GM21576 (cell line): ENCODE results near the gene CIZ1.
"Not testable (repeated sequence)": the region's sequence is repeated elsewhere in the genome, so short reads cannot be mapped to it uniquely, and the experiment has no call there.

ENCODE experiments used
- ATAC-seq: cut with Tn5 transposase; IDR thresholded peaks from one replicate; pipeline ENCODE4 v1.9.1; 2021; ENCODE audit warnings: mild to moderate bottlenecking, moderate library complexity; ENCODE audit not compliant: unreplicated experiment

CIZ1 gene

GRCh38 chr9:128190516-128191405 lies 611 bp downstream of the CIZ1 start:
- peak; percentile 26 for ATAC-seq

- ATAC-seq: no peak
Observed at GRCh38 chr9:128190013-128190412, 1.4 kb downstream of the CIZ1 start.

- ATAC-seq: no peak
Observed at GRCh38 chr9:128188209-128188608, 3.2 kb downstream of the CIZ1 start.

- ATAC-seq: no peak
Observed at GRCh38 chr9:128187361-128187760, 4.0 kb downstream of the CIZ1 start.

- no peak for ATAC-seq
Observed at GRCh38 chr9:128185979-128186965, 5.1 kb downstream of the CIZ1 start.

GRCh38 chr9:128182893-128183588 lies 8.3 kb downstream of the CIZ1 start:
- no peak for ATAC-seq

GRCh38 chr9:128181480-128181879 lies 9.9 kb downstream of the CIZ1 start:
- ATAC-seq: not testable (repeated sequence)

GRCh38 chr9:128180447-128180846 lies 10.9 kb downstream of the CIZ1 start:
- no peak for ATAC-seq

- ATAC-seq: no peak
Observed at GRCh38 chr9:128180001-128180400, 11.4 kb downstream of the CIZ1 start.

- no peak for ATAC-seq
Observed at GRCh38 chr9:128178806-128179431, 12.5 kb downstream of the CIZ1 start.

GRCh38 chr9:128175726-128176125 lies 15.6 kb downstream of the CIZ1 start:
- ATAC-seq: no peak

GRCh38 chr9:128175102-128175563 lies 16.2 kb downstream of the CIZ1 start:
- ATAC-seq: no peak

- ATAC-seq: no peak
Observed at GRCh38 chr9:128174062-128174461, 17.3 kb downstream of the CIZ1 start.

- ATAC-seq: no peak
Observed at GRCh38 chr9:128169925-128170324, 21.4 kb downstream of the CIZ1 start.

GRCh38 chr9:128169492-128169891 lies 21.9 kb downstream of the CIZ1 start:
- ATAC-seq: no peak

GRCh38 chr9:128168731-128169308 lies 22.6 kb downstream of the CIZ1 start:
- ATAC-seq: no peak

- ATAC-seq: no peak
Observed at GRCh38 chr9:128167209-128167608, 24.2 kb downstream of the CIZ1 start.

- ATAC-seq: no peak
Observed at GRCh38 chr9:128166169-128166568, 25.2 kb downstream of the CIZ1 start.

- ATAC-seq: no peak
Observed at GRCh38 chr9:128164307-128164885, 27.0 kb downstream of the CIZ1 start.
